Measurements from ENCODE around the gene NDUFV1. TPM values are rescaled to one million over a fixed set of nuclear protein-coding genes. Genes with fewer than 3 reads are reported as not detected.

Gene NDUFV1
- total and polyA plus RNA-seq, 9 of the 15 experiments (the other 6 are each of a cell fraction or from before 2014, with no cell fraction given) = 10.8 to 423 (median 209) TPM

DNA sequence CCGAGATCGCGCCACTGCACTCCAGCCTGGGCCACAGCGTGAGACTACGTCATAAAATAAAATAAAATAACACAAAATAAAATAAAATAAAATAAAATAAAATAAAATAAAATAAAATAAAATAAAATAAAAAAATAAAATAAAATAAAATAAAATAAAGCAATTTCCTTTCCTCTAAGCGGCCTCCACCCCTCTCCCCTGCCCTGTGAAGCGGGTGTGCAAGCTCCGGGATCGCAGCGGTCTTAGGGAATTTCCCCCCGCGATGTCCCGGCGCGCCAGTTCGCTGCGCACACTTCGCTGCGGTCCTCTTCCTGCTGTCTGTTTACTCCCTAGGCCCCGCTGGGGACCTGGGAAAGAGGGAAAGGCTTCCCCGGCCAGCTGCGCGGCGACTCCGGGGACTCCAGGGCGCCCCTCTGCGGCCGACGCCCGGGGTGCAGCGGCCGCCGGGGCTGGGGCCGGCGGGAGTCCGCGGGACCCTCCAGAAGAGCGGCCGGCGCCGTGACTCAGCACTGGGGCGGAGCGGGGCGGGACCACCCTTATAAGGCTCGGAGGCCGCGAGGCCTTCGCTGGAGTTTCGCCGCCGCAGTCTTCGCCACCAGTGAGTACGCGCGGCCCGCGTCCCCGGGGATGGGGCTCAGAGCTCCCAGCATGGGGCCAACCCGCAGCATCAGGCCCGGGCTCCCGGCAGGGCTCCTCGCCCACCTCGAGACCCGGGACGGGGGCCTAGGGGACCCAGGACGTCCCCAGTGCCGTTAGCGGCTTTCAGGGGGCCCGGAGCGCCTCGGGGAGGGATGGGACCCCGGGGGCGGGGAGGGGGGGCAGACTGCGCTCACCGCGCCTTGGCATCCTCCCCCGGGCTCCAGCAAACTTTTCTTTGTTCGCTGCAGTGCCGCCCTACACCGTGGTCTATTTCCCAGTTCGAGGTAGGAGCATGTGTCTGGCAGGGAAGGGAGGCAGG, 23.2 kb upstream of the NDUFV1 start, which contains the start of gene GSTP1 (continued):
- TF ChIP-seq ATF1 (CRISPR knock-in tag; IDR thresholded peaks at IDR 0.05) (0 out of 2 replicates have a peak, but pooled peaks have one; percentile 9), ATF1 (tag; IDR thresholded peaks at IDR 0.05) (peak; percentile 29), ZBTB5 (IDR thresholded peaks at IDR 0.05) (peak; percentile 79), PHB2 (IDR thresholded peaks at IDR 0.05; ENCODE audit: low read depth) (no peak), HSF4 (CRISPR knock-in tag; IDR thresholded peaks at IDR 0.05; ENCODE audit: borderline replicate concordance) (no peak), HDAC8 (tag; IDR thresholded peaks at IDR 0.05) (no peak), RBM15 (IDR thresholded peaks at IDR 0.05; ENCODE audit: insufficient read depth, low read length) (no peak), HMG20A (CRISPR knock-in tag; conservative IDR thresholded peaks at IDR 0.05) (no peak), BHLHE40 (IDR thresholded peaks at IDR 0.05; ENCODE audit: low read length) (peak; percentile 46; the same call in 1 of the 2 replicates), ETS2 (tag; IDR thresholded peaks at IDR 0.05; ENCODE audit: borderline replicate concordance, poor library complexity, severe bottlenecking) (no peak), HDAC1 (IDR thresholded peaks at IDR 0.05) (0 out of 4 replicates have a peak, but pooled peaks of 1 of the 2 experiments have one; percentile 22), GMEB1 (CRISPR knock-in tag; IDR thresholded peaks at IDR 0.05) (peak; percentile 37; the same call in 1 of the 2 replicates), PML (IDR thresholded peaks at IDR 0.05; ENCODE audit: low read length) (peak; percentile 66; the same call in 1 of the 2 replicates), MXD1 (CRISPR knock-in tag; IDR thresholded peaks at IDR 0.05; ENCODE audit: borderline replicate concordance, poor library complexity, severe bottlenecking) (no peak), FOXM1 (IDR thresholded peaks at IDR 0.05; ENCODE audit: low read depth) (no peak), FOXM1 (CRISPR knock-in tag; IDR thresholded peaks at IDR 0.05; ENCODE audit: low read depth) (no peak), ZNF583 (CRISPR knock-in tag; IDR thresholded peaks at IDR 0.05) (no peak), SRF (CRISPR knock-in tag; IDR thresholded peaks at IDR 0.05) (peak; percentile 92 to 97), EP300 (IDR thresholded peaks at IDR 0.05; ENCODE audit: low read length) (no peak), GATAD2A (IDR thresholded peaks at IDR 0.05) (peak; percentile 77; the same call in 1 of the 2 replicates), ZZZ3 (IDR thresholded peaks at IDR 0.05) (no peak), ZNF121 (CRISPR knock-in tag; conservative IDR thresholded peaks at IDR 0.05) (no peak)
- TF ChIP-seq, protein P1, sequence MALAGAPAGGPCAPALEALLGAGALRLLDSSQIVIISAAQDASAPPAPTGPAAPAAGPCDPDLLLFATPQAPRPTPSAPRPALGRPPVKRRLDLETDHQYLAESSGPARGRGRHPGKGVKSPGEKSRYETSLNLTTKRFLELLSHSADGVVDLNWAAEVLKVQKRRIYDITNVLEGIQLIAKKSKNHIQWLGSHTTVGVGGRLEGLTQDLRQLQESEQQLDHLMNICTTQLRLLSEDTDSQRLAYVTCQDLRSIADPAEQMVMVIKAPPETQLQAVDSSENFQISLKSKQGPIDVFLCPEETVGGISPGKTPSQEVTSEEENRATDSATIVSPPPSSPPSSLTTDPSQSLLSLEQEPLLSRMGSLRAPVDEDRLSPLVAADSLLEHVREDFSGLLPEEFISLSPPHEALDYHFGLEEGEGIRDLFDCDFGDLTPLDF (CRISPR knock-in tag; IDR thresholded peaks at IDR 0.05) = peak; percentile 66; the same call in 1 of the 2 replicates
